BJ (cell line): Measurements from ENCODE around the gene SLC25A13. TPM values are rescaled to one million over a fixed set of nuclear protein-coding genes. Genes with fewer than 3 reads are reported as not detected.
A peak's percentile ranks its signal among the peaks of the same experiment; 100 is the strongest.

Experiments used
- CTCF ChIA-PET: fragments of 350-600 bp; formaldehyde crosslinking; extraction: SDS; loops from one replicate; lab custom pipeline; 2021; ENCODE audit warnings: antibody characterized with exemption, inconsistent platforms; lab: Yijun Ruan, JAX
- POLR2A ChIA-PET: fragments of 300-600 bp; sonication (Branson Sonifier 250); formaldehyde crosslinking; extraction: SDS; loops from one replicate; lab custom pipeline; 2021; ENCODE audit warnings: antibody characterized with exemption; lab: Charles Lee
- DNase-seq: peaks from one replicate; pipeline ENCODE4 v3.0.0-alpha.2; 2011; ENCODE audit warnings: low read depth
- H3K27me3 ChIP-seq: 2 replicates; pipeline ENCODE4 v1.6.0; 2011; ENCODE audit warnings: low read length; ENCODE audit not compliant: control insufficient read depth, insufficient read depth
- H3K36me3 ChIP-seq: 2 replicates; pipeline ENCODE4 v1.5.1; 2011; ENCODE audit warnings: low read length; ENCODE audit not compliant: control insufficient read depth, insufficient read depth
- H3K4me3 ChIP-seq: 2 replicates; pipeline ENCODE4 v1.5.1; 2011; ENCODE audit warnings: low read depth, mild to moderate bottlenecking, control low read depth, low read length
- polyA plus RNA-seq: library from polyadenylated mRNA; depleted of rRNA; stranded (reverse); fragments of >200 nt; gene quantifications from 2 replicates; pipeline ENCODE4 v1.2.3, GENCODE V29; 2011
- small RNA-seq: library from RNA; depleted of rRNA; stranded (forward); fragments of <200 nt; gene quantifications from one replicate; pipeline ENCODE3, GENCODE V24; 2012; ENCODE audit warnings: low replicate concordance, low read depth; ENCODE audit not compliant: insufficient read length
- TF ChIP-seq, protein P1 (sequence below): IDR thresholded peaks from 2 replicates; pipeline ENCODE4 v1.5.1; 2011; ENCODE audit warnings: low read depth, mild to moderate bottlenecking, control low read depth, inconsistent platforms, low read length, moderate library complexity; ENCODE audit not compliant: insufficient read depth

Gene SLC25A13
- polyA plus RNA-seq, 1 experiment: 6.2 TPM

DNA sequence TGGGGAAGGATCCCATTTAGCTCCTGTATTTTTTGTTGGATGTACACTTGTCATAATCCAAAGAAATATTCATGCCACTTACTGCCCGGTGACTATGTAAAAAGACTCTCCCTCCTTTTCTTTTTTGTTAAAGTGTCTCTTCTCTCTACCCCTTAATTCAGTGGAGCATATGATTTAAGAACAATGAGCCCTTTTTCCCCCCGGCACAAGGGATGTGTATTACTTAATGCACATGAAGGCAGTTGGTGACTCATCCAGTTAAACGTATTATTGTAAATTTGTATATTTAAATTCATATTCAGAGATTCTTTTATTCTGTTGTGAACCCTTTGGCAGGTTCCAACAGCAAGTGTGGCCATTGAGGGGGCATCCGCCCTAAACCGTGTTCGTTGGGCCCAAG lies 241.9 kb downstream of the SLC25A13 start:
- Histone ChIP-seq H3K36me3 (no peaks in the 10 kb centered on the region), H3K4me3 (no peak overlapping the region), H3K27me3 (peaks cover 4% of the 10 kb centered on the region)
- no peak for DNase-seq
- CTCF ChIA-PET: no interaction called here
- TF ChIP-seq, protein P1, sequence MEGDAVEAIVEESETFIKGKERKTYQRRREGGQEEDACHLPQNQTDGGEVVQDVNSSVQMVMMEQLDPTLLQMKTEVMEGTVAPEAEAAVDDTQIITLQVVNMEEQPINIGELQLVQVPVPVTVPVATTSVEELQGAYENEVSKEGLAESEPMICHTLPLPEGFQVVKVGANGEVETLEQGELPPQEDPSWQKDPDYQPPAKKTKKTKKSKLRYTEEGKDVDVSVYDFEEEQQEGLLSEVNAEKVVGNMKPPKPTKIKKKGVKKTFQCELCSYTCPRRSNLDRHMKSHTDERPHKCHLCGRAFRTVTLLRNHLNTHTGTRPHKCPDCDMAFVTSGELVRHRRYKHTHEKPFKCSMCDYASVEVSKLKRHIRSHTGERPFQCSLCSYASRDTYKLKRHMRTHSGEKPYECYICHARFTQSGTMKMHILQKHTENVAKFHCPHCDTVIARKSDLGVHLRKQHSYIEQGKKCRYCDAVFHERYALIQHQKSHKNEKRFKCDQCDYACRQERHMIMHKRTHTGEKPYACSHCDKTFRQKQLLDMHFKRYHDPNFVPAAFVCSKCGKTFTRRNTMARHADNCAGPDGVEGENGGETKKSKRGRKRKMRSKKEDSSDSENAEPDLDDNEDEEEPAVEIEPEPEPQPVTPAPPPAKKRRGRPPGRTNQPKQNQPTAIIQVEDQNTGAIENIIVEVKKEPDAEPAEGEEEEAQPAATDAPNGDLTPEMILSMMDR: no peak
- POLR2A ChIA-PET: no interaction called here

DNA sequence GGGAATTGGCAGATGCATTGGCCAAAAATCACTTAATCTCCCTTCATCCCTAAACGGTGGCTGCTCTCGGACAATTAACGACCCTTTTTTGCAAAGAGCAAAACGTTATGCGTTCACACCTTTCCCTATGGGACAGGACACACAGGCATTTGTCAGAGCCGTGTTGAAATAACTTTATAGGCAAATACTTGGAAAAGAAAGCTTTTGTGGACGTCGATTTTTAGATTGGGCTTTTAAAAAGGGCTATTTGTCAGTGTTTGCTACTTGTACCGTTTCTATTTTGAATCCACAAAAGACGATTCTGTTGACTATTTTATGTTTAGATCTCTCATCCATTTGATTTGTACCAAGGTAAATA lies 245.6 kb downstream of the SLC25A13 start:
- ChIA-PET POLR2A (no interaction called here), CTCF (interaction anchor here (0.6 to 4.2 kb wide), 9 partner anchors 9 to 951 kb away, joined by 3 to 27 read pairs (median 3); no protein-coding TSS in a partner anchor)
- Histone ChIP-seq H3K4me3 (peak overlapping the region; percentile 39), H3K27me3 (peaks cover 4% of the 10 kb centered on the region), H3K36me3 (no peaks in the 10 kb centered on the region)
- TF ChIP-seq, protein P1: no peak
- no peak for DNase-seq

DNA sequence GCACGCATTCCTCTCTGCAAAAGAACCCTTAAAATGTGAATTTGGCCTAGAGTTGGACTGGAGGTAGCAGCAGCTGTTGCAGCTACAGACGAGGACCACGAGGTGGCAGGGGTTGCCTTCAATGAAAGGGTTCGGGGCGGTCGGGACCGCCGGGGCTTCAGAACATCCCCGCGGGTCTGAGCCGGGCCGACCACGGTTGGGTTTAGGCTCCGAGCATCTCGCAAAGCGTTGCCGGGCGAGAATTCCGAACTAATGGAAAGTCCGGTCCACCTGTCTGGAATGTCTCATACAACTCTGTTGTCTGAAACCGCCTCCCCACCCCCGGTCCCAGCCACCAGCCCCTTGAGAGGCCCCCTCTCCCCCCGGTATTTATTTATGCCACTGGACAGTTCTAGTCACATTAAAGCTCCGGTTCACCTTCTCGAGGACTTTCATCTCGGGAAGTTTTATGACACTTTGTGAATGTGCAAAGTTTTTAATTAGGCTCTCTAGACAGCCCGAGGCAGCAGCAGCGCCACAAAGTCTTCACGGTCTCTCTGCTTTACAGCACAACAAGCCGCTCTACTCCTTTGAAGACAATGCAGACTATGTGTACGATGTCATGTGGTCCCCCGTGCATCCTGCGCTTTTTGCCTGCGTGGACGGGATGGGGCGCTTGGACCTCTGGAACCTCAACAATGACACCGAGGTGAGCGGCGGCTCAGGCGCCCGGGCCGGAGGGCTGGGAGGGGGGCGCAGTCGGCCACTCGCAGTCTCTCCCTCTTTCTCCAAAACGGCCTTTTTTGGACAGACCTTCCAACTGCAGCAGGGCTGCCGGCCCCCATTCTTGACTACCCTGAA lies 246.2 kb downstream of the SLC25A13 start:
- TF ChIP-seq, protein P1: peak; percentile 92
- Histone ChIP-seq H3K27me3 (peaks cover 4% of the 10 kb centered on the region), H3K36me3 (no peaks in the 10 kb centered on the region), H3K4me3 (peak overlapping the region; percentile 39)
- CTCF ChIA-PET: interaction anchor here (0.9 to 4.2 kb wide), 10 partner anchors 10 to 952 kb away, joined by 3 to 27 read pairs (median 4); no protein-coding TSS in a partner anchor
- no peak for DNase-seq
- POLR2A ChIA-PET: no interaction called here

DNA sequence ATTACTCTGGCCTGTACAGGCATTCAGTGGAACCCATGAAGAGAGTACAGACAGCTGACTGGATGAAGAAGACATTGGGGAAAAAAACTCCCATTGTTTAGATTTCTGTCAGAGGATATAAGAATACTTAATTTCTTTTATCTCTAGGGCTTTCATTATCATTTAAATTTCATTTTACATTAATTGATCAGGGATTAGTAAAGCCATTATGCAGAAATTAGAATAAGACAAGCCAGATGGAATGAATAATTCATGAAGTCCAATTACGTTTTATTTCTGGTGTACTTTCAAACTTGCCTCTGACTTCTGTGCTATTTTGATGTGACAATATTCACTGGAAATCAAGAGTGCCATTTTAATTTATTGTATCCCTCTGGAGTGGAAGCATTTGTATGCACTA lies 247.0 kb downstream of the SLC25A13 start:
- TF ChIP-seq, protein P1: no peak
- Histone ChIP-seq H3K27me3 (peaks cover 4% of the 10 kb centered on the region), H3K36me3 (no peaks in the 10 kb centered on the region), H3K4me3 (no peak overlapping the region)
- ChIA-PET POLR2A (no interaction called here), CTCF (interaction anchor here (0.9 to 4.2 kb wide), 9 partner anchors 11 to 953 kb away, joined by 3 to 27 read pairs (median 4); no protein-coding TSS in a partner anchor)
- no peak for DNase-seq

Small RNA genes within 50 kb of the gene (small RNA-seq; reads per million reads assigned to genes)
- not detected for gene AC084368.1
- not detected for gene MIR591
- not detected for gene RNU6-364P
- gene RNU6-532P: not detected
